Measurements from ENCODE around the gene DNAJB11.

DNA sequence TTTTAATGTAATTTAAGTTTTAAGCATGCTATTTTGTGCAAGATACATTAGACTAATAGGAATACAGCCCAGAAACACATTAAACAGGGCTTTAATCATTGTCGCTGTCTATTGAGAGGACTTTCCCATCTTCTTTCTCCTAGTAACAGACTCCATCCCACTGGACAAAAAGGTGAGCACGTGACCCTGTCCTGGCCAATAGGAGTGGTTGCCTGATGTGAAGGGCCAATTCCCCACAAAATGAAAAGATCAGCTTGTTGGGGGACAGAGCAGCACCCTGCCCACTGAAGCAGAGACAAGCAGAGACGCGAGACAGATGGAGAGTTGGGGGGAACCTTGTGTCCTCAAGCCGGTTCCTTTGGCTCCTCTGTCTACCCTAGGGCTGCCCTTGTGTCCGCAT lies 47.5 kb upstream of the DNAJB11 start:
- TF ChIP-seq, protein P1, sequence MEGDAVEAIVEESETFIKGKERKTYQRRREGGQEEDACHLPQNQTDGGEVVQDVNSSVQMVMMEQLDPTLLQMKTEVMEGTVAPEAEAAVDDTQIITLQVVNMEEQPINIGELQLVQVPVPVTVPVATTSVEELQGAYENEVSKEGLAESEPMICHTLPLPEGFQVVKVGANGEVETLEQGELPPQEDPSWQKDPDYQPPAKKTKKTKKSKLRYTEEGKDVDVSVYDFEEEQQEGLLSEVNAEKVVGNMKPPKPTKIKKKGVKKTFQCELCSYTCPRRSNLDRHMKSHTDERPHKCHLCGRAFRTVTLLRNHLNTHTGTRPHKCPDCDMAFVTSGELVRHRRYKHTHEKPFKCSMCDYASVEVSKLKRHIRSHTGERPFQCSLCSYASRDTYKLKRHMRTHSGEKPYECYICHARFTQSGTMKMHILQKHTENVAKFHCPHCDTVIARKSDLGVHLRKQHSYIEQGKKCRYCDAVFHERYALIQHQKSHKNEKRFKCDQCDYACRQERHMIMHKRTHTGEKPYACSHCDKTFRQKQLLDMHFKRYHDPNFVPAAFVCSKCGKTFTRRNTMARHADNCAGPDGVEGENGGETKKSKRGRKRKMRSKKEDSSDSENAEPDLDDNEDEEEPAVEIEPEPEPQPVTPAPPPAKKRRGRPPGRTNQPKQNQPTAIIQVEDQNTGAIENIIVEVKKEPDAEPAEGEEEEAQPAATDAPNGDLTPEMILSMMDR (IDR thresholded peaks at IDR 0.05; ENCODE audit: borderline replicate concordance, extremely low read depth, low read length, poor library complexity, severe bottlenecking) = no peak
- no peak for TF ChIP-seq EZH2 (IDR thresholded peaks at IDR 0.05; ENCODE audit: borderline replicate concordance, low read depth, low read length, severe bottlenecking)
